Measurements from ENCODE around the gene FSTL5. TPM values are rescaled to one million over a fixed set of nuclear protein-coding genes. Genes with fewer than 3 reads are reported as not detected.

The FSTL5 gene
- total and polyA plus RNA-seq, 2 of the 8 experiments (the other 6 are each of a cell fraction or from before 2014, with no cell fraction given): 0.09 to 0.32 TPM

- no peak for TF ChIP-seq SUZ12 (IDR thresholded peaks at IDR 0.05; ENCODE audit: low read length)
- no peak for TF ChIP-seq POLR2A (IDR thresholded peaks at IDR 0.05; ENCODE audit: control extremely low read depth in 1 of 2, low read depth in 2 of 2, low read length in 2 of 2)
- TF ChIP-seq CEBPB (IDR thresholded peaks at IDR 0.05; ENCODE audit: low read depth, low read length): no peak
- TF ChIP-seq RFX5 (IDR thresholded peaks at IDR 0.05; ENCODE audit: borderline replicate concordance, low read depth, low read length): no peak
- no peak for TF ChIP-seq USF2 (IDR thresholded peaks at IDR 0.05; ENCODE audit: low read length)
- no peak for TF ChIP-seq KDM4A (IDR thresholded peaks at IDR 0.05; ENCODE audit: low read depth, low read length, severe bottlenecking)
Observed at GRCh38 chr4:161803171-161803570, 360.6 kb downstream of the FSTL5 start (continued).

Data from H1 (cell line).